HG02610 (cell line): Measurements from ENCODE around the gene C2CD2.
"Not testable (repeated sequence)": the region's sequence is repeated elsewhere in the genome, so short reads cannot be mapped to it uniquely, and the experiment has no call there.

Experiments
- ATAC-seq: cut with Tn5 transposase; IDR thresholded peaks from one replicate; pipeline ENCODE4 v1.9.1; 2021; ENCODE audit warnings: mild to moderate bottlenecking, moderate library complexity; ENCODE audit not compliant: unreplicated experiment

The C2CD2 gene

GRCh38 chr21:41975391-41976272 is 21.8 kb upstream of the C2CD2 start:
- ATAC-seq: no peak

DNA sequence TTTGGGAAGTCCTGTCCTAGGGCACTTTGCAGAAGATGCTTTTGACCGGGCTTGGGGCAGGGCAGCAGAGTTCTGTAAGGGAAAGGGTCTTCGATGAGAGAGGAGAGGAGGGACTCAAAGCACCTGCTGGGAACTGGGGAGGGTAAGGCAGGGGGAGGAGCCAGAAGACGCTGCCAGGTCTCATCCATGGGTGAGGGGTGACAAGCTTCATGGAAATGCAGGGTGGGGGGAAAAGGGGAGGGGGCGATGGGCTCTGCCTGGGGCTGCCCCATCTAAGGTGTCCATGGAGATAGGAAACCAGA is 20.9 kb upstream of the C2CD2 start:
- no peak for ATAC-seq

DNA sequence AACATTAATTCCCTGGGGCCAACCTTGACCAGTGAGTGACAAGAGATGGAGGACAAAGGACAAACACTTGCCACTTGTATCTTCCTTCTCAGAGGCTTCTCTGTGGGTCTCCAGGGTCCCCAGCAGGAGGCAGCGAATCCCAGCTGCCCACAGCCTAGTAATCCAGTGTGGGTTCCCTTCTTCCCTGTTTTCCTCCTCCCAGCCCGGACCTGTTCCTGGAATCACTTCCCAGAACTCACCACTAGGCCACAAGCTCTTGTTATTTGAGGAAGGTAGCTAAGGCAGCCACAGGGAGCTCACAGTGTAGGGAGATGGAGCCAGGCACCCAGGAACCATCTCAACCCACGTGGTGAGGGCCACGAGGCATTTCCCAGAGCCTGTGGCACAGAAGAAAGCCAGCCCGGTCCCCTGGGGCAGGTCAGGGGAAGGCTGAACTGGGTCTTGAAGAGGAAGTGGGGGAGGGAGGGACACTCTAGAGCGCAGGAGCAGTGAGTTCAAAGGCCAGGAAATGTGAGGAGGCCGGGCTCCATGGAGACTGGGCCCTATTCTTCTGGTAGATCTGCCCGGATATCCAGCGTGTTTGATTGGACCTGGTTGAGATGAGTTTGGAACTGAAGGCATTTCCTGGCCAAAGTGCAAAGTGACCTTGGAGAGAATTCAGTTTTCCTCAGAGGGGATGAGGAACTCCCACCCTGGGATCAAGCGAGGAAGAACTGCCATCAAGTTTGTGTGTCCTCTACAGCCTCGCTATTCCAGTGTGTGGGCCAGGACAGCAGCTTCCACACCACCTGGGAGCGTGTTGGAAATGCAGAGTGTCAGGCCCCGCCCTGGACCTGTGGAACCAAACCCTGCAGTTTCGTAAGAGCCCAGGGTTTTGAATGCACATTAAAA is 20.3 kb upstream of the C2CD2 start:
- no peak for ATAC-seq

DNA sequence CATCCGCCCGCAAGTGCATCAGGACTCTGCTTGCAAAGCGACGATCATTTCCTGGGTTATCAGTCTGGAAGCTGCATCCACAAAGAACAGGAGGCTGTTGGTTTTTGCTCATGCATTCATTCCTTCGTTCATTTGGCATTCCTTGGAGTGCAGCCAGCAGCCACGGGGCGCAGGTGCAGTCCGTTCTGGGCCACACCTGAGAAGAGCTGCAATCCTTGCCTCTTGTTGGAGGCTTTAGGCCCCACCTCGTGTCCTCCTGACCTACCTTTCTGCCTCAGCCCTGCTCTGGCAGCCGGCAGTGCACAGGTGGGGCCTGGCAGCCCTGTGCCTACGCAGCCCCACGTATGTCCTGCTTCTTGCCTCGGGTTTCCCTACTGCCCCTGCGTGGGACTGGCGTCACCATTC is 19.6 kb upstream of the C2CD2 start:
- ATAC-seq: no peak

- no peak for ATAC-seq
Observed at GRCh38 chr21:41972511-41973205, 18.8 kb upstream of the C2CD2 start.

- ATAC-seq: no peak
Observed at GRCh38 chr21:41971891-41972290, 18.1 kb upstream of the C2CD2 start.

GRCh38 chr21:41970751-41971653 is 17.2 kb upstream of the C2CD2 start:
- ATAC-seq: no peak

GRCh38 chr21:41970106-41970391 is 16.2 kb upstream of the C2CD2 start:
- ATAC-seq: no peak

GRCh38 chr21:41967708-41968107 is 13.9 kb upstream of the C2CD2 start:
- ATAC-seq: no peak

DNA sequence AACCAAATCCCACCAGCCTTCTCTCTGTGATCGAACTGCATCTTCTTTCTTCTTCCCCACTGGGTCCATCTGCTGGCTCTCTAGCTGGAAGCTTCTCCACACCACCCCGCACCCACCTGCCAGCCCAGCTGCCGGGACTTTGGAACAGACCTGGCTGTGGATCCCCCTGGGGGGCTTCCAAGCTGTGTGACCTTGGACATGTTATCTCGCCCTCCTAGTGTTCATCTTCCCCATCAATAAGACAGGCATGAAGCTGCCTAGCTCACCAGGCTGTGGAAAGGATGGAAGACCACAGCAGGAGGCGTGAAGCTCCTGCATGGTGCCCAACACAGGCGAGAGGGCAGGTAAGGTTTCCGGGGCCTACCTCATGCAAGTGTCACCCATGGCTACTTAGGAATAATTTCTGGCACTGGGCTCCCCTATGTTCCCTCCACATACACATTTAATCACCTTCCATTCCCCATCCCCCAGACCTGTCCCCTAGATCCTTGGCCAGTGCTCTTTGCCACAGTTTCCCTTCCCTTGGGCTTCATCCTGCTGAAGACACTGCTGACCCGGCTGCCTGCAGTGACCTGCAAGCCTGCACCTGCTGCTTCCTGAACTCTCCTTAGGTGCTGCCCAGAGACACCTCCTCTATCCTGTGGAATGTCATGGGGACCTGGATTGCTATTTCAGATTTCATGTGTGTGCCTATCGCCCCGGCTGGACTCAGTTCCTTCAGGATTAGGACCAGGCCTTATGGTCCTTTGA is 13.2 kb upstream of the C2CD2 start:
- ATAC-seq: no peak

- no peak for ATAC-seq
Observed at GRCh38 chr21:41966041-41966833, 12.4 kb upstream of the C2CD2 start.

DNA sequence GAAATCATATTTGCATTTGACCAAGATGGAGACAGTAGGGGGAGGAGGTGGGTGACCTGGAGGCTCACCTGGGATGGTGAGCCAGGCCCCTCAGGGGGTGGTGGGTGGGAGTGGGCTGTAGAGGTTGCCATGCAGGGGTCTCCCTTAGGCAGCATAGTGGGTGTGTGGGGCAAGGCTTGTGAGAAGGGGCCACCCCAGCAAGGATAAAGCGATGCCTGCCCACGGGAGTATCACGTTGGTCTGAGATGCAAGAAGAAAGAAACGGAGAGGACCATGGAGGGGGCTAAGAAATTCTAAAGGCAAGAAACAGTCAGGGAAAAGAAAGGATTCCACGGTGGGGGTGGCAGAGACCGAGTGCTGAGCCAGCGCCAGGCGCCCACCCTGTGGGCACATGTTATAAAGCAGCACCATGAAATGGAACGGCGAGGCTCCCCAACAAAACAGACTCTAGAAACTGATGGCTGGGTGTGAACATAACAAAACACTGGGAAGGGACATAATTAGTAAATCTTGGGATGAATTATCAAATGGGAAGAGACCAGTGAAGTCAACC is 11.7 kb upstream of the C2CD2 start:
- no peak for ATAC-seq

- ATAC-seq: no peak
Observed at GRCh38 chr21:41965045-41965444, 11.2 kb upstream of the C2CD2 start.

- no peak for ATAC-seq
Observed at GRCh38 chr21:41964171-41964570, 10.4 kb upstream of the C2CD2 start.

DNA sequence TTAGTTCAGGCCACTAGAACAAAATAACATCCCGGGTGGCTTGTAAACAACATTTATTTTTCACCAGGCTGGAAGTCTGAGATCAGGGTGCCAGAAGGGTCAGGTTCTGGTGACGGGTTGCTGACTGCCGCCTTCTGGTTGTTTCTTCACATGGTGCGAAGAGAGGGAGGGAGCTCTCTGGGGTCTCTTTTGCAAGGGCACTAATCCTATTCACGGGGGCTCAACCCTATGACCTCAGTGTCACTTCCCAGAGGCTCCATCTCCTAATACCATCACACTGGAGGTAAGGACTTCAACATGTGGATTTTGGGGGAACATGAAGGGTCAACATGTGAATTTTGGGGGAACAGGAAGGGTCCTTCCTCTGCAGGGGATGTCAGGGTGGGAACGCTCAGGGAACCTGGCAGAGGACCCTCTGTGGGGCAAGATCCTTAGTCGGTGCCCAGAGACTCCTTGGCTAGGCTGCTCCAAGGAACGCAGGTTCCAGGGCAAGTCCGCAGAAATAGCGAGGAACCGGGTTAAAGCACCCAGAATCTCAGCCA is 8.7 kb upstream of the C2CD2 start:
- ATAC-seq: no peak

DNA sequence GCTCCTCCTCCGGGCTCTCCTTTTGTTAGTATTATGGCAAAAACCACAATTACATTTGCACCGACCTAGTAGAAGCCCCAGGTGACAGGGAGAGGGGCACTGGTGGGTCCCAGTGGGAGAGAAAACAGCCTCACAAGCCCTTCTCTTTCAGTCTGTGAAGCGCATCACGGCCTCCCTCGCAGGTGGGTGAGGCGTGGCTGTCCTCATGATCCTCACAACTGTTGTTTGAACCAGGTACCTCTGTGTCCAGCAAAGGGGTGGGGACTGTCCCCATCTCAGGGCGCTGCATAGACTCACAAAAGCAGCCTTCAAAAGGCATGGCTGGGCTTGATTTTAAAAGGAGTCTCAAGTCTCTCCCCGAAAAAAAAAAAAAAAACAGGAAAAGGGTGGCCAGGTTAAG is 7.9 kb upstream of the C2CD2 start:
- no peak for ATAC-seq

DNA sequence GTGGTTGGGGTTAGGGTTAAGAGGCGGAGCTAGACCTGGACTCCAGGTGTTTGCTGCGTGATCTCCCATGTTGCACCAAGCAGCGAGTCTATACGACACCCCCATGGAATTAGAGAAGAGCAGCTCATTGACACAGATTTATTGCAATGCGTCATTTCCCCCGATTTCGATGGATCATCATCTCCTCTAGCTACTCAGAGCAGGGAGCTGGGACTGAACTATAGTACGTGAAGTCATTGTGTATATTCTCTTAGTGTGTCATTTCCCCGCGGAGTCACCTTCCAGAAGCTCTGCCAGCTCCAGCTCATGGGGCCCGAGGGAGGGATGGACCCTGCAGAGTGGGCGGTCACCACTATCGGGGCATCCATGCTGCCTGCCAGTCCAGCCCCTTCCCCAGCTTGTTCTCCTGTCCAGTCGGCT is 7.5 kb upstream of the C2CD2 start:
- ATAC-seq: no peak

DNA sequence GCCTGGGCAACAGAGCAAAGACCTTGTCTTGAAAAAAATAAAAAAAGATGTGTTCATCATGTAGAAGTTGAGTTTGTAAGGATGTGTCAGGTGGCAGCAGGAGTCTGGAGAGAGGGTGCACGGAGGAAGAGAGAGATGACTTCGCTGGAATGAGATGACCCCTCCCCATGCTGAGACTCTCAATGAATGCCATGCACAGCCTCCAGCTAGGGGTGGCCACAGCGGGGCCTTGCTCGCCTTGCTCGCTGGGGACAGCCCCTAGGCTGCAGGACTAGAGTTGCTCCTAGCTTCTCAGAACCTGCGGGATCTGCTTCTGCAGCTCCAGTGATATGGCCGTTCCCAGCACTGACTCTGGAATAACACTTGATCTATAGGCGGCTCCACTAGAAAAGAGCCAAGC is 6.6 kb upstream of the C2CD2 start:
- ATAC-seq: no peak

DNA sequence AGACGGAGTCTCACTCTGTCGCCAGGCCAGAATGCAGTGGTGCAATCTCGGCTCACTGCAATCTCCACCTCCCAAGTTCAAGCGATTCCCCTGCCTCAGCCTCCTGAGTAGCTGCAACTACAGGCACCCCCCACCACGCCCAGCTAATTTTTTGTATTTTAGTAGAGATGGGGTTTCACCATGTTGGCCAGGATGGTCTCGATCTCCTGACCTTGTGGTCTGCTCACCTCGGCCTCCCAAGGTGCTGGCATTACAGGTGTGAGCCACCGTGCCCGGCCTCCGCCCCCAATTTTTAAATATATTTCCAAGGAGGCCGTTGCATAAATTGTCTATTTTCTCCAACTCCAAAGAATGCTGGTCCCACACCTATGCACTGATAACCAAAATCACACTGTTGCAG is 5.9 kb upstream of the C2CD2 start:
- ATAC-seq: not testable (repeated sequence)
